A673 (cell line): Measurements from ENCODE around the gene CHD2. TPM values are rescaled to one million over a fixed set of nuclear protein-coding genes. Genes with fewer than 3 reads are reported as not detected.

Source experiments
- BruUV-seq: library from RNA; stranded (reverse); fragments of 400-500 nt; replicated peaks from 2 replicates; lab custom pipeline; 2021; lab: Mats Ljungman, UMichigan
- CTCF ChIA-PET: fragments of 300-600 bp; sonication (Branson Sonifier 250); formaldehyde crosslinking; loops from one replicate; lab custom pipeline; 2022; ENCODE audit warnings: antibody characterized with exemption; lab: Charles Lee
- POLR2A ChIA-PET: fragments of 300-600 bp; sonication (Branson Sonifier 250); formaldehyde crosslinking; loops from one replicate; lab custom pipeline; 2022; ENCODE audit warnings: antibody characterized with exemption; ENCODE audit not compliant: low non-redundant PET; lab: Charles Lee
- DNase-seq: peaks from one replicate; pipeline ENCODE4 v3.0.0-alpha.2; 2015; ENCODE audit warnings: low spot score
- H3K27ac ChIP-seq: fragments of 200-600 bp; sonication (generic); 2 replicates; pipeline ENCODE4 v1.5.1; 2016; ENCODE audit warnings: mixed run types, low read depth, mild to moderate bottlenecking, mixed read lengths, antibody characterized with exemption, low read length; ENCODE audit not compliant: poor library complexity, severe bottlenecking
- H3K27me3 ChIP-seq: fragments of 200-600 bp; sonication (generic); replicated peaks from 2 replicates; pipeline ENCODE4 v1.6.1; 2017; ENCODE audit warnings: mixed run types, low read depth, mild to moderate bottlenecking, mixed read lengths, antibody characterized with exemption, low read length; ENCODE audit not compliant: insufficient read depth, poor library complexity
- H3K36me3 ChIP-seq: fragments of 200-600 bp; sonication (generic); 2 replicates; pipeline ENCODE4 v1.6.1; 2016; ENCODE audit warnings: mixed run types, mild to moderate bottlenecking, mixed read lengths, antibody characterized with exemption, low read length; ENCODE audit not compliant: insufficient read depth, poor library complexity, severe bottlenecking
- H3K4me1 ChIP-seq: fragments of 200-600 bp; sonication (generic); 2 replicates; pipeline ENCODE4 v1.6.1; 2017; ENCODE audit warnings: mixed run types, mild to moderate bottlenecking, mixed read lengths, antibody characterized with exemption, low read length; ENCODE audit not compliant: insufficient read depth, poor library complexity, severe bottlenecking
- H3K4me3 ChIP-seq: fragments of 200-600 bp; sonication (generic); 2 replicates; pipeline ENCODE4 v1.5.1; 2016; ENCODE audit warnings: low read depth, mixed run types, mild to moderate bottlenecking, mixed read lengths, low read length; ENCODE audit not compliant: poor library complexity, severe bottlenecking
- H3K9me3 ChIP-seq: fragments of 200-600 bp; sonication (generic); 2 replicates; pipeline ENCODE4 v1.6.1; 2016; ENCODE audit warnings: mixed run types, low read depth, mild to moderate bottlenecking, mixed read lengths, antibody characterized with exemption, low read length; ENCODE audit not compliant: poor library complexity, severe bottlenecking
- EZH2 ChIP-seq: fragments of 200-600 bp; sonication (generic); IDR thresholded peaks from 2 replicates; pipeline ENCODE4 v1.6.1; 2017; ENCODE audit warnings: borderline replicate concordance, low read depth, mild to moderate bottlenecking, mixed read lengths, antibody characterized with exemption, low read length; ENCODE audit not compliant: poor library complexity, severe bottlenecking
- intact Hi-C: fragments of 100-400 bp; cut with micrococcal nuclease; formaldehyde crosslinking; loops from one replicate; pipeline ENCODE4 v1.10.0; 2022; ENCODE audit not compliant: unreplicated experiment
- total RNA-seq: library from RNA; stranded (reverse); gene quantifications from 2 replicates; pipeline ENCODE4 v1.2.3, GENCODE V29; 2021
- TF ChIP-seq, protein P1 (sequence below): fragments of 300-800, 200-600 bp; sonication (generic); conservative IDR thresholded peaks from 2 replicates; pipeline ENCODE4 v1.5.1; 2017; ENCODE audit warnings: low read depth, mild to moderate bottlenecking, antibody characterized with exemption, low read length, moderate library complexity, mixed read lengths

The CHD2 gene
- total RNA-seq, 1 experiment from 2014 or later: 75.7 TPM

DNA sequence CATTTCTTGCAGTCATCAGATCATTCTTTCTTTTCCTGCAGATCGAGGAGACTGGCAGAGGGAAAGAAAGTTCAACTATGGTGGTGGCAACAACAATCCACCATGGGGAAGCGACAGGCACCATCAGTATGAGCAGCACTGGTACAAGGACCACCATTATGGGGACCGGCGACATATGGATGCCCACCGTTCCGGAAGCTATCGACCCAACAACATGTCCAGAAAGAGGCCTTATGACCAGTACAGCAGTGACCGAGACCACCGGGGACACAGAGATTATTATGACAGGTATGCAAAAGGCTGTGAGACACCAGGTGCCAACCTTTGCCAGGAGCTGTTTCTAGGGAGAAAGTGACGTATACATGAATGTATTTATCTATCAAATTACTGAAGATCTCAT lies 119.8 kb downstream of the CHD2 start:
- CTCF ChIA-PET: no interaction called here
- POLR2A ChIA-PET: no interaction called here
- no TSS peak for BruUV-seq
- H3K4me3 ChIP-seq: no peak overlapping the region
- DNase-seq: no peak
- intact Hi-C loops: loop anchor here (2.0 kb wide), 1 partner anchor 223 kb away; no protein-coding TSS in a partner anchor
- H3K4me1 ChIP-seq: no peaks in the 10 kb centered on the region
- peaks cover 95% of the 10 kb centered on the region for H3K36me3 ChIP-seq
- no peak for TF ChIP-seq EZH2
- TF ChIP-seq, protein P1, sequence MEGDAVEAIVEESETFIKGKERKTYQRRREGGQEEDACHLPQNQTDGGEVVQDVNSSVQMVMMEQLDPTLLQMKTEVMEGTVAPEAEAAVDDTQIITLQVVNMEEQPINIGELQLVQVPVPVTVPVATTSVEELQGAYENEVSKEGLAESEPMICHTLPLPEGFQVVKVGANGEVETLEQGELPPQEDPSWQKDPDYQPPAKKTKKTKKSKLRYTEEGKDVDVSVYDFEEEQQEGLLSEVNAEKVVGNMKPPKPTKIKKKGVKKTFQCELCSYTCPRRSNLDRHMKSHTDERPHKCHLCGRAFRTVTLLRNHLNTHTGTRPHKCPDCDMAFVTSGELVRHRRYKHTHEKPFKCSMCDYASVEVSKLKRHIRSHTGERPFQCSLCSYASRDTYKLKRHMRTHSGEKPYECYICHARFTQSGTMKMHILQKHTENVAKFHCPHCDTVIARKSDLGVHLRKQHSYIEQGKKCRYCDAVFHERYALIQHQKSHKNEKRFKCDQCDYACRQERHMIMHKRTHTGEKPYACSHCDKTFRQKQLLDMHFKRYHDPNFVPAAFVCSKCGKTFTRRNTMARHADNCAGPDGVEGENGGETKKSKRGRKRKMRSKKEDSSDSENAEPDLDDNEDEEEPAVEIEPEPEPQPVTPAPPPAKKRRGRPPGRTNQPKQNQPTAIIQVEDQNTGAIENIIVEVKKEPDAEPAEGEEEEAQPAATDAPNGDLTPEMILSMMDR: no peak
- no peaks in the 10 kb centered on the region for H3K27me3 ChIP-seq
- no peaks in the 10 kb centered on the region for H3K9me3 ChIP-seq
- H3K27ac ChIP-seq: no peak overlapping the region

DNA sequence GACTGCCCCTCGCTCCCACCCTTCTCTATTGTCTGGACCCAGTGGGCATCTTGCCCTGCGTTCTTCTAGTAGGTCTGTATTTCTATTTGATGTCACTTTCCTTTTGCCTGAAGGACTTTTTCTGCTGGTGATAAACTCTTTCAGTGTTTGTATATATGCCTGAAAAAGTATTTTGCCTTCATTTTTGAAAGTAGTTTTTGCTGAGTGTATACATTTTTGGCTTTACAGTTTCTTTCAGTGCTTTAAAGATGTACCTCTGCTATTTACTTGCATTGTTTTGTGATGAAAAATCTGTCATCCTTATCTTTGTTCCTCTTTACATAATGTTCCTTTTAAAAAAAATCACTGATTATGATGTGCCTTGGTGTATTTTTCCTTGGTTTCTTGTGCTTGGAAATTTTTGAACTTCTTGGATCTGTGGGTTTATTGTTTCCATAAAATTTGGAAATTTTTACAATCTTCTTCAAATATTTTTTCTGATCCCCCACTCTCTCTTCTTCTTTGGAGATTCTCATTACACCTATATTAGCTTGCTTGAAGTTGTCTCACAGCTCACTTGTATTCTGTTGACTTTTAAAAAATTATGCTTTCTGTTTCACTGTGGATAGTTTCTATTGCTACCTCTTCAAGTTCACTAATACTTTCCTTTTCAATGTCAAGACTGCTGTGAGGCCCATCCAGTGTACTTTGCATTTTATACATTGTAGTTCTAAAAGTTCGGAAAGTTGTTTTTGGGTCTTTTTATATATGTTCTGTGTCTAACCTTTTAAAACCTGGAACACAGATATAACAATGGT lies 121.0 kb downstream of the CHD2 start:
- intact Hi-C loops: no loop called here
- no peaks in the 10 kb centered on the region for H3K4me1 ChIP-seq
- BruUV-seq: no TSS peak

DNA sequence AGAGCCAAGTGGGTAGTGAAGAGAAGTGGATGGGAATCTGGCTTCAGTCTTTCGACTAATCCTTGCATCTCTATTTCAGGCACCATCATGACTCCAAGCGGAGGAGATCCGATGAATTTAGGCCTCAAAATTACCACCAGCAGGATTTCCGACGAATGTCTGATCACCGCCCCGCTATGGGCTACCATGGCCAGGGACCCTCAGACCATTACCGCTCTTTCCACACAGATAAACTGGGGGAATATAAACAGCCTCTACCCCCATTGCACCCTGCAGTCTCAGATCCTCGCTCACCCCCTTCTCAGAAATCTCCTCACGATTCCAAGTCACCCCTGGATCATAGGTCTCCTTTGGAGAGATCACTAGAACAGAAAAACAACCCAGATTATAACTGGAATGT lies 124.2 kb downstream of the CHD2 start:
- ChIA-PET POLR2A (no interaction called here), CTCF (no interaction called here)
- TF ChIP-seq, protein P1: no peak
- no peak for TF ChIP-seq EZH2
- no peaks in the 10 kb centered on the region for H3K27me3 ChIP-seq
- H3K4me3 ChIP-seq: no peak overlapping the region
- H3K4me1 ChIP-seq: peaks cover 28% of the 10 kb centered on the region
- H3K27ac ChIP-seq: no peak overlapping the region
- peaks cover 81% of the 10 kb centered on the region for H3K36me3 ChIP-seq
- DNase-seq: no peak
- intact Hi-C loops: no loop called here
- no peaks in the 10 kb centered on the region for H3K9me3 ChIP-seq
- no TSS peak for BruUV-seq

More for the DNA sequence above, 121.0 kb downstream of the CHD2 start:
- Histone ChIP-seq H3K27ac (no peak overlapping the region), H3K4me3 (no peak overlapping the region), H3K36me3 (peaks cover 95% of the 10 kb centered on the region), H3K27me3 (no peaks in the 10 kb centered on the region), H3K9me3 (no peaks in the 10 kb centered on the region)
- ChIA-PET CTCF (no interaction called here), POLR2A (no interaction called here)
- no peak for DNase-seq
- no peak for TF ChIP-seq EZH2
- TF ChIP-seq, protein P1: no peak
